Activated CD8-positive, alpha-beta memory T cell treated with anti-CD3 and anti-CD28 coated beads for 24 hours (primary cell): ENCODE measurements around the gene PCLAF.
"Not testable (repeated sequence)": the region's sequence is repeated elsewhere in the genome, so short reads cannot be mapped to it uniquely, and the experiment has no call there.

ENCODE experiments used
- DNase-seq: peaks from one replicate; pipeline ENCODE4 v3.0.0-alpha.2; 2020

The PCLAF gene, protein sequence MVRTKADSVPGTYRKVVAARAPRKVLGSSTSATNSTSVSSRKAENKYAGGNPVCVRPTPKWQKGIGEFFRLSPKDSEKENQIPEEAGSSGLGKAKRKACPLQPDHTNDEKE

DNA sequence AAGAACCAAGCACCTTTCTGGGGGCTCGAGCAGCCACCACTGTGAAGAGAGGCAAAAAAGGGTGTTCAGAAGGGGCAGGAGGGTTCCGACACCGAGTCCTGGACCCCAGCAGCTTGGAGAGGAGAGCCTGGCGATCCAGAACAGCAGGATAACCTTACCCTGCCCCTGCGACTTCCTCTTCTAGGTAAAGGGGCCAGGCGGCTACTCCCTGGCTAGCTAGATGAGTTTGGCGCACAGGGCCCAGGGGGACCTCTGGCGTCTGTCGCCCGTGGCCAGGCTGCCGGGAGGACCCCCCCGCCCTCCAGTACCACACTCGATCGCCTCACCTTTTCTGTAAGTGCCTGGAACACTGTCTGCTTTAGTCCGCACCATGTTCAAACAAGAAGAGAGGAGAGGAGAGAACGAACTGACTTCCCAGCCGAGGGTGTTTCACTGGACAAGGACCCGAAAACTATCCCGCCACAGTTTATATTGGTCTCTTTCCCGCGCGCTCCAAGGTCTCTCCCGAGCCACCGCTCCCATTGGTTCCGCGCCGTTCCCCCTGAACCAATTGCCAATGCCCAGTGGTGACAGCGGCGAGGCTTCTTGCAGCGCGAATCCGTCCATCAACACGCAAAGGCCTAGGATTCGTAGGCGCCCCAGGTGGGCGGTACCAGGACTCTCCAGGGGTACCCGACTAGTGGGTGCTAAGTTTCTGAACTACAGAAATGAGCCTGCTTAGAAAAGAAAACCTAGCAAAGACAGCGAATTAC, at the start of gene PCLAF:
PCLAF (minus strand) TSS at position 442 of the 752 bp plus-strand sequence; CDS start at position 372, 70 bp downstream.
- DNase-seq: peak; percentile 95

DNA sequence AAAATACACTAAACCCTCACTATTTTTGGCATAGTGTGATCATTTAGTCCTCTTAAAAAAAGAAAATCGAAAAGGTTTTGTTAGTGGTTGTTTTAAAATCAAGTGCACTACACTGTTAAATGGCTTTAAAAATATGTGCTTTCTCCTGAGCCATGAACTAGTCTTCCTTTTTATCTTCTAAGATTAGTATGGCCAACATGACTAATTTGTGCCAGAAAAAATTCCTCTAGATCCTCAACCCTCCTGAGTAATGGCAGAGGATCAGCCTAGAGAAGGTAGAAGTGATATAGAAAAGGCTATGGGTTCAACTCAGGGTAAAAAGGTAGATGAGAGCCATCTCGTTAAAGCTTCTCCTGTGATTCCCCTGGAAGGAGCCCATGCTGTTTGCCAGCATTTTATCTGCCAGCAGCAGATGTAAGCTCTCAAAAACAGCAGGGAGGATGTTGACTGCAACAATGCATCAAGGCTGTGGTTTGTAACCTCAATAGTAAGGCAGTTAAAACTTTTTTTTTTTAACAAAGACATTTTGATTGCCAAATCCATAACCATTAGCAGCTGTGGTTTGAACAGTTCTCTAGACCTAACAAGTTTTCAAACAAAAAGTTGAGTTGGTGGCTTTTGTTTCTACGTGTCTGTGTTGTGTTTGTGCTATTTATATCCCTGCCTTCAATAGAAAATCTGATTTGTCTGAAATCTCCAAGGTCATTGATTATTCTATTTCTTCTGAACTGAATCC, 48.9 kb upstream of the PCLAF start:
- DNase-seq: no peak

DNA sequence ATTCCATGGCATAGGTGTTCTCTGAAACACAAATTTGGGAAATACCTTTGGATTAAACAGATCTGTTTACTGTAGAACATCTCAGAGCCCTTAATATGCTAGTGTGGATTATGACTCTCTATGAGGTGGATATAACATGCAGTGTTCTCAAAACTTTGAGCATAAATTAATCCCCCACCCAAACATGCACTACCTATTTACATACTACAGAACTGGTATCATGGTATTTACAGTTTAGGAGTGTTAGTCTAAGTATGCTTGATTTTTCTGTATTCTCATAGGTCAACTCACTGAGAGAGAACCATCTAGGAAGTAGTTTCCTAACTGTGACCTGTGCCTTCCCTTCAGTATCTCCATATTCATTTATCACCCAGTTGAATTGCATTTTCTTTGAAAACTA, 48.2 kb upstream of the PCLAF start:
- no peak for DNase-seq

DNA sequence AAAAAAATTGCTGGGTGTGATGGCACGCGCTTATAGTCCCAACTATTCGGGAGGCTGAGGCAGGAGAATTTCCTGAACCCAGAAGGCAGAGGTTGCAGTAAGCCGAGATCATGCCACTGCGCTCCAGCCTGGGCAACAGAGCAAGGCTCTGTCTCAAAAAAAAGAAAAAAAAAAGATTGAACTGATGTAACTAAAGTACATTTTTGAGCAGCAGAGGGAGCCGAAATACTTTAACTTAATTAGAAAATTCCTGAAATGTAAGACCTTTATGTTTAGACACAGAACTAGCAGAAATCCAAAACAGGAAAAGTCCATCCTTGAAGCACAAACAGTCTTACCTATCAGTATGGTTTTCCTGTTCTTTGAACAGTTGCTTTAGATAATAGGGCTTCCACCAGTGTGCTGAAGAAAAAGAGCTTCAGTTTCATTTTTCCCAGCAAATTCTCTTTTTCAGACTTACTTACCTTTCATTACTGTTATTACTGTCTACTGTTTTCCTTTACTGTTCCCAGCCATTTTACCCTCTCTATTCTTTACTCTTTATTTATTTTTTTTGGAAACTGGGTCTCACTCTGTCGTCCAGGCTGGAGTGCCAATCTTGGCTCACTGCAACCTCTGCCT, 45.7 kb upstream of the PCLAF start:
- no peak for DNase-seq

DNA sequence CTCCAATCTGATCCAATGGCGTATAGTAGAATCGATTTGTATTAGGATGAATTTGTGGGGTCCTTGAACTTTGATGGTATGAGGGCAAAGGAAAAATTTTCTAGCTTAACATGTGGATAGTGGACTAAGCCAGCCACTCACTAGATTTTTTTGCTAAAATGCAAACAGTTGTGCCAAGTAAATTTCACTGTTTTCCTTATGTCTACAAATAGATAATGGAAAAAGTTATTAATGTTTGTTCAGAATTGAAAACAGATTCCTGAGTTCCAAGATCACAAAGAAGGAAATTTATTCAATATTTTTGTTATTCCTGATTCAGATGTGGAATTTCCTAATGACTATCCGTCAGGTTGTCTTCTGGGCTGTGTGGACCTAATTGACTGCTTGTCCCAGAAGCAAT, 44.0 kb upstream of the PCLAF start:
- no peak for DNase-seq

DNA sequence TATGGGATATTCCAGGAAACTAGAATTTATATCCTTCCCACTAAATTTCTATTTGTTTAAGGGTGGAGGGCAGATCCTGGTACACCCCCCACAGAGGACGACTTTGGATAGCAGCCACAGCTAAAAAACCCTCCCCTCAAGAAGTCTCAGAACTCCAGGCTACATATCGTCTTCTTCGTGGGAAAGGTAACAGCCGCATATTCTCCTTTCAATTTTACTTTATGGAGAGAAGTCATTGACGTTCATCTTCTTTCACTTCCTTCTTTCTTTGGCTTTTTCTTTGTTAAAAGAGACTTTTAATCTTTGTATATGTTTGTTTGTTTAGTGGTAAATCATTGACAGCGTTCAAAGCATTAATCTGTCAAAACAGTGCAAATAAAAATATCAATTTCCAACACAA, 42.7 kb upstream of the PCLAF start:
- DNase-seq: no peak

DNA sequence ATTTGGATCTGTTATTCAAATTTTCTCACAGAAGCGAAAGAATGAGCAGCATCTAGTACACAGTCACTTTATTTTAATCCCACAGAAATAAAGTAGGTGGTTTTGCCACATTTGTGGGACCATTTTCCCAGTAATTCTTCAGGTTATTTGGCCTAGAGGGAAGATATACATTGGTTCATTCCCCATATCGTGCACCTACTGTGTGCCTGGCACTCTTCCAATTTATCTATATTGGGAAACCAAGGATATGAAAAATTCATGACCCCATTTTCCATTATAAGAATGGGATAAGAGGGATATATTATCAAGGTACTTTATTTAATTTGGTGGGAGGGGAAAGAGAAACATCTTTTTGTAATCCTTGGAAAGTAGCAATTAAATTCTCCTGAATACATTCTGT, 41.5 kb upstream of the PCLAF start:
- DNase-seq: no peak

DNA sequence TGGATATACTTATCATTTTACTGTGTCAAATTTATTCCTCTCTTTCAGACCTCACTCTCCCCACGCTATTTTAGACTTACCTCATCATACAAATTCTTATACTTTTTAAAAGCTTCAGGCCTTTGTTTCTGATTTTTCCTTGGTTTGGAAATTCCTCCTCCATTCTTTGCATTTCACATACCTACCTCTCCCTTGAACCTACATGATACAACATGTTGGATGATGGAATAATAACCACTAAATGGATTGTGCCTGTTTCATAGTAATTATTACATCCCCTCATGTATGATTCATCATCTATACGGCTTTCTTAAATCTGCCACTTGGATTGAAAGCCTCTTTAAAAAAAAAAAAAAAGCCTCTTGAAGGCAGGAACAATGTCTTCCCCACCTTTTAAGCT, 31.0 kb upstream of the PCLAF start:
- no peak for DNase-seq

DNA sequence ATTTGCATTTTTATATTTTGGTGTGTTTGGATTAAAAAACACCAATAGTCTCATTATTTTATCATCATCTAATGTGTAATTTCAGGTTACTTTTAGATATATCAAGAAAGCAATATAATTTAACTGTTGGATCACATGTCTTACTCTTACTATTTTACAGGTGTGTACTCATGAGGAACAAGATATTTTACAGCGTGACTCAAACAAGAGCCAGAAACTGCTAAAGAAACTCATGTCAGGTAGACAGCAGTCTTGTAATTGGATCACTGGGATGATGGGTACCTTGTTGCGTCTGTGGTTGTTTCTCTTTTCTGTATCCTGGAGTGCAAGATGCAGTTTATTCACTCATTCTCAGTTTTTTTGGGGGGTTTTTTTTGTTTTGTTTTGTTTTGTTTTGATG, 19.3 kb upstream of the PCLAF start:
- DNase-seq: no peak

DNA sequence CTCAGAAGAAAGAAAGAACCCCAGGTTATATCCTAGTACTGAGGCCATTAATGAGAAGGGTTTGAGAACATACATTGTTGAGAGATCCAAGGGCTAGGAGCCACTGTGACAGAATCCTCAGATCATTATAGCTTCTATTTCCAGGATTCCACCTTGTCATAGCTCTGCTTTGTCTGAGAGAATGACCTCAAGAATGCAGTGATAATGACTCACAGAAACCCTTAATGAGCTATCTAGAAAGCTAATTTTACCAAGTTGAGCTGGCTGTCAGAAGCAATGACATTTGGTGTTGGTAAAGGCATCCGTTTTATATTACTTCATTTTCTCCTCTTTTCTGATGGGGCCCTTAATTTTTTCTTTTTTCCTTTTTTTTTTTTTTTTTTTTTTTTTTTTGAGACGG, 17.3 kb upstream of the PCLAF start:
- DNase-seq: no peak

DNA sequence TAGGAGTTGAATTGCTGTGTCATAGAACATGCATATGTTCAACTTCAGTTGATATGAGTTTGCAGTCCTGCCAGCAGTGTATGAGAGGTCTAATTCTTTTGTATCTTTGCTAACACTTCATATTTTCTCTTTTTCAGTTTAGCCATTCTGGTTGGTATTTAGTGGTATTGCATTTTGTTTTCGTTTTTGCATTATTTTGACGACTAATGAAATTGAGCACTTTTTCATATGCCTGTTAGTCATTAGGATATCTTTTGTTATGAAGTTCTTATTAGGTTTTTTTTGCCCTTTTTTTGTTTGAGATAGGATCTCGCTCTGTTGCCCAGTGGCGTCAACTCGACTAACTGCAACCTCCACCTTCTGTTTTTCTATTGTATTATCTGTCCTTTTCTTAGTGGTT, 15.5 kb upstream of the PCLAF start:
- no peak for DNase-seq

DNA sequence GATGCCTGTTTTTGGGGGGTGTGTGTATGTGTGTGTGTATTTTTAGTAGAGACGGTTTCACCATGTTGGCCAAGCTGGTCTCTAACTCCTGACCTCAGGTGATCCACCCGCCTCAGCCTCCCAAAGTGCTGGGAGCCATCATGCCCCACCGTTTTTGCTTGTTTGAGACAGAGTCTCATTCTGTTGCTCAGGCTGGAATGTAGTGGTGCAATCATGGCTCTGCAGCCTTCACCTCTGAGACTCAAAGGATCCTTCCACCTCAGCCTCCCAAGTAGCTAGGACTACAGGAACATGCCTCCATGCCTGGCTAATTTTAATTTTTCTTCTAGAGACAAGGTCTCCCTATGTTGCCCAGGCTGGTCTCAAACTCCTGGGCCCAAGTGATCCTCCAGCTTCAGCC, 11.2 kb upstream of the PCLAF start:
- DNase-seq: not testable (repeated sequence)

DNA sequence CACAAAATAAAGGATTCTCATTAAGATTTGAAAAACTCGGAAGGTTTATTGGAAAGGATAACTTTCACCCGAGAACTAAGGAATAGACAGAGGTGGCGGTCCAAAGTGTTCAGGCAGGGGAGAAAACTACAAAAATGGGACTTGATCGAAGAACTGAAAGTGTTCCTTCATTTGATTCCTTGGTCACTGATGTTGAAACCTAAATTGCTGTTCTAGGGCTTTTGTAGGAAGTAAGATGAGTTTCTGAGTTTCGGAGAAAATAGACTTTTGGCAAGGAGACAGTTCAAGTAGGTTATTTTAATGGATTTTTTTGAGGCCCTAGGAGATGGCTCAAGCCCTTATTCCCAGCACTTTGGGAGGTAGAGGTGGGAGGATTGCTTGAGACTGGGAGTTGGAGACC, 7.8 kb upstream of the PCLAF start:
- no peak for DNase-seq

DNA sequence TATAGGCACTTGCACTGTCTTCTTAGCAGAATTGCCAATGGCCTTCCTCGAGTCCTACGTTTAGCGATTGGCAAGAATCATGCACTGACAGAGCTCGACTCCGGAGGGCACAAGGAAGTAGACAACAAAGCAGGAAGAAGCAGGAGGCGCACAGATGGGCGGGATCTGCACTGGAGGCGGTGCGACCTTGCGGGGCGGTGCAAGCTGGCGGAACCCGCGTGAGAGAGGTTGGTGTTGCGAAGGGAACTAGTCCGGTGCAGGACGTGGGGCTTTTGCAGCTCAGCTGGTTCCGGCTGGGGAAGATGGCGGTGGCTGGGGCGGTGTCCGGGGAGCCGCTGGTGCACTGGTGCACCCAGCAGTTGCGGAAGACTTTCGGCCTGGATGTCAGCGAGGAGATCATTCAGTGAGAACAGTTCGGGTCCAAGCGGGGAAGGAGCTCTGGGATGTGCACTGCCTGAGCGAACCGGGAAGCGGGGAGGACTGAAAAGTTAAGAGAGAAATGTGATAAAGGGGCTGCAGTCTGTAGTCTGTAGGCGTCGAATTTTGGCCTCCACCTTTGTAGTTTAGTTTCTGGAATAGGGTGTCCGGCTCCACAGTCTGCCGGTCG, 6.4 kb upstream of the PCLAF start, which contains the start of gene TRIP4:
TRIP4 (plus strand) TSS at position 275 of the 607 bp plus-strand sequence; CDS start at position 303, 28 bp downstream.
- DNase-seq: peak; percentile 98

DNA sequence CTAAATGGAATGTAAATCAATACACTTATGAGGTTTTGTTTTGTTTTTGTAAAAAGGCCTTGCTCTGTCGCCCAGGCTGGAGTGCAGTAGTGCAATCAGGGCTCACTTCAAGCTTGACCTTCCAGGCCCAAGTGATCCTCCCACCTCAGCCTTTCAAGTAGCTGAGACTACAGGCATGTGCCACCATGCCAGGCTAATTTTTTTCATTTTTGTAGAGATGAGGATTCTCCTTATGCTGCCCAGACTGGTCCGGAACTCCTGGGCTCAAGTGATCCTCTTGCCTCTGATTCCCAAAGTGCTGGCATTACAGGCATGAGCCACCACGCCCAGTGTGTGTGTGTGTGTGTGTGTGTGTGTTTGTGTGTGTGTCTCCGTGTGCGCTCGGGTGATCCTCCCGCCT, 5.0 kb upstream of the PCLAF start:
- no peak for DNase-seq

DNA sequence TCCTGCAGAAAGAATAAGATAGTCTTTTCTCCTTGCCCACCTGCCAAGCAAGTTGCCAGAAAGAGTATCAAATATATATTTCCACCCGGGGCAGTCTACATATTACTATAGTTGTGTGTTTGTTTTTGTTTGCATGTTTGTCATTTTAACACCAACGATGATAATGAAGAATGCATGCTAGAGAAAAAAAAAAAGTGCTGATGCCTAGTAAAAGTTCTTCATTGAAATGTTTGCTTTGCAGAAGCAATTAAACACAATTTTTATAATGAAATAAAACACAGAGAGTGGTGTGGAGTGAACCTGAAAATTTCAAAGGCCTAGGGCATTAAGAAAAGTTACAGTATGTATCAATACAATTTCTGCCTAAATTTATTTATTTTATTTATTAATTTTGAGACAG, 2.5 kb upstream of the PCLAF start:
- no peak for DNase-seq

DNA sequence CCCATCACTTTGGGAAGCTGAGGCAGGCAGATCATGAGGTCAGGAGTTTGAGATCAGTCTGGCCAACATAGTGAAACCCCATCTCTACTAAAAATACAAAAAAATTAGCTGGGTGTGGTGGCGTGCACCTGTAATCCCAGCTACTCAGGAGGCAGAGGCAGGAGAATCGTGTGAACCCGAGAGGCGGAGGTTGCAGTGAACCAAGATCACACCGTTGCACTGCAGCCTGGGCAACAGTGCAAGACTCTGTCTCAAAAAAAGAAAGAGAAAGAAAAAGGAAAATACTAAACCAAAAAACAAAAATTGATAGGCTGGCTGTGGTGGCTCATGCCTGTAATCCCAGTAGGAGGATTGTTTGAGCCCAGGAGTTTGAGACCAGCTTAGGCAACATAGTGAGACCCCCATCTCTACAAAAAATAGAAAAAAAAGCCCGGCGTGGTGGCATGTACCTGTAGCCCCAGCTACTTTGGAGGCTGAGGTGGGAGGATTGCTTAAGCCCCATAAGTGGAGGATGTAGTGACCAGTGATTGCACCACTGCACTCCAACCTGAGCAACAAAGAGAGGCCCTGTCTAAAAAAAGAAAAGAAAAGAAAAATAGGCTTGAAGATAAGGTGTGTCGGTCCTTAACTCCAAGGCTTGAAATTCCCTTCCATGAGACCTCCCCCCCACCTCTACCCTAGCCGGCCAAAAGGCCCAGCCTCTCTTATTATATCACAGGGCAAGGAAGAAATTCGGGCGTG, 941 bp downstream of the PCLAF start:
- DNase-seq: not testable (repeated sequence)

DNA sequence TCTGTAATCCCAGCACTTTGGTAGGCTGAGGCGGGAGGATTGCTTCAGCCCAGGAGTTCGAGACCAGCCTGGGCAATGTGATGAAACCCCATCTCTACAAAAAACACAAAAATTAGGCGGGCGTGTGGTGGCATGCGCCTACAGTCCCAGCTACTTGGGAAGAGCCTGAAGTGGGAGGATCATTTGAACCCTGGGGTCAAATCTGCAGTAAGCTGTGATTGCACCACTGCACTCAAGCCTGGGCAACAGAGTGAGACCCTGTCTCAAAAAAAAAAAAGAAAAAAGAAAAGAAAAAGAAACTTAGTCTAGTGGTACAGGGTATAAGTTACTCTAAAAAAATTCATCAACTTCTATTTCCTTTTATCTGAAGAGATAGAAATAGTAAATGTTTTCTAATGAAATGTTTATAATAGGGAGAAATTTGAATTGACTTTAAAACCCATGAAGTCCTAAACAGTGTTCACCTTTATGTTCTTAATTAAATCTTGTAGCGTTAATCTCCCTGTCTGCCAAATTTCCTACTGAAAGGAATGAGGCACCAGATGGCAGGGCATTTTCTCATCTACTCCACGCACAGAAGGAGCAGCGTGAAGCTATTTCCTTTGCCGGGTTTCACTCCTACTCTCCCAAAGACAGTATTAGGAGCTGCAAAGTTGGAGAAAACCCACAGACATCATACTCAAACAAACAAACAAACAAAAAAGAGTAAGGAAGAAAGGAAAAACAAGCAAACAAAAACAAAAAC, 1.9 kb downstream of the PCLAF start:
- no peak for DNase-seq

DNA sequence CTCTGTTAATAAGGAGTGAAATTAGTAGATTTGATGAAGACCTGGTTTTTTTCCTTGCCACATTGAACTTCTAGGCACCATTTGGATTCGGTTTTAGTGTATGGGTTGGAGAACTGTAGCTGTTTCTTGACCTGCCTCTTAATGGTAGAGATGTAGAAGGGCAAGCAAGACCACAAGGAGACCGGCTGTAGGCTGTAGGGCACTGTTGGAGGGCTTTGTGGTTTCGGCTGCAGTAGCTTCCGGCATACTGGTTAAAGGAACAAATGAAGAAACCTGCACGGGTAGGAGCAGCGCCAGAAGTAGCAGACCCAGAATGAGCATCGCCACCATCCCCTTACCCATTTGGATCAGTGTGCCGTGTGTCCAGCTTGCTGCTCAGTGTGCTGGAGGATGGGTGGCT, 7.9 kb downstream of the PCLAF start:
- DNase-seq: no peak

DNA sequence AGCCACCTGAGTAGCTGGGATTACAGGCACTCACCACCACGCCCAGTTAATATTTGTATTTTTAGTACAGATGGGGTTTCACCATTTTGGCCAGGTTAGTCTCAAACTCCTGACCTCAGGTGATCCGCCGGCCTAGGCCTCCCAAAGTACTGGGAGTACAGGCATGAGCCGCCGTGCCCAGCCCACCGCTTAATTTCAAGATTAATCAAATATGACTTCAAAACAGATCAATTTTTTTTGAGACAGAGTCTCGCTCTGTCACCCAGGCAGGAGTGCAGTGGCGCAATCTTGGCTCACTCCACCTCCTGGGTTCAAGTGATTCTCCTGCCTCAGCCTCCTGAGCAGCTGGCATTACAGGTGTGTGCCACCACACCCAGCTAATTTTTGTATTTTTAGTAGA, 9.9 kb downstream of the PCLAF start:
- DNase-seq: not testable (repeated sequence)

DNA sequence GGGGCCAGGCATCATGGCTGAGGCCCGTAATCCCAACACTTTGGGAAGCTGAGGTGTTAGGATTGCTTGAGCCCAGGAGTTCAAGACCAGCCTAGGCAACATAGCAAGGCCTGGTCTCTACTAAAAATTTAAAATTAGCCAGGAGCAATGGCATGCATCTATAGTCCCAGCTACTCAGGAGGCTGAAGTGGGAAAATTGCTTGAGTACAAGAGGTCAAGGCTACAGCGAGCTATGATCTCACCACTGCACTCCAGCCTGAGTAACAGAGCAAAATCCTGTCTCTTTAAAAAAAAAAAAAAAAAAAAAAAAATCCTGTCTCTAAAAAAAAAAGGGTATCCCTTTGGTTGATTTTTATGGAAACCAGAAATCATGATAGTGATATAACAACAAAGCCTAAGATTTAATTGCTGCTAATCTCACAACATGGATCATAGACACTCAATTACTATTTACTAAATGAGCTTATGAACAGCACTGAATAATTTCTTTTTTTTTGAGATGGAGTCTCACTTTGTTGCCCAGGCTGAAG, 12.1 kb downstream of the PCLAF start:
- no peak for DNase-seq

DNA sequence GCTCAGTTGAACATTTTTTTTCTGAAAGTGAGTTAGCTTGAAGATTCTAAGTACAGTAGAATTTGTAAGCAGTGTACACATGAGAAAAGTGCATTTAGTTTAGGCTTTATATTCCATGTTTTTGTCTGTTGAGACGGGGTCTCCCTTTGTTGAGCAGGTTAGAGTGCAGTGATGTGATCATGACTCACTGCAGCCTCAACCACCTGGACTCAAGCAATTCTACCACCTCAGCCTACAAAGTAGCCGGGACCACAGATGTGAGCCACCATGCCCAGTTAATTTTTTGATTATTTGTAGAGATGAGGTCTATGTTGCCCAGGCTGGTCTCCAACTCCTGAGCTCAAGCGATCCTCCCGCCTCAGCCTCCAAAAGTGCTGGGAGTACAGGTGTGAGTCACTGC, 20.0 kb downstream of the PCLAF start:
- DNase-seq: no peak
